Neuronal stem cell (in vitro differentiated cells): Measurements from ENCODE around the gene CXCR6.

ENCODE experiments used
- DNase-seq: peaks from one replicate; pipeline ENCODE4 v3.0.0-alpha.2; 2013; ENCODE audit warnings: low spot score
- H2AFZ ChIP-seq: one replicate; pipeline ENCODE4 v1.6.1; 2013; ENCODE audit warnings: mild to moderate bottlenecking, low read length, inconsistent platforms
- H2AK5ac ChIP-seq: 2 replicates; pipeline ENCODE4 v1.6.1; 2013; ENCODE audit warnings: low read depth, mild to moderate bottlenecking, inconsistent platforms, low read length, moderate library complexity, mixed read lengths
- H2BK120ac ChIP-seq: 2 replicates; pipeline ENCODE4 v1.6.1; 2013; ENCODE audit warnings: low read depth, mild to moderate bottlenecking, inconsistent platforms, low read length, moderate library complexity, mixed read lengths
- H2BK12ac ChIP-seq: one replicate; pipeline ENCODE4 v1.6.1; 2013; ENCODE audit warnings: low read length, inconsistent platforms
- H2BK15ac ChIP-seq: 2 replicates; pipeline ENCODE4 v1.6.1; 2013; ENCODE audit warnings: mild to moderate bottlenecking, low read length, inconsistent platforms, mixed read lengths
- H2BK5ac ChIP-seq: one replicate; pipeline ENCODE4 v1.6.1; 2013; ENCODE audit warnings: inconsistent platforms, mild to moderate bottlenecking, low read length, moderate library complexity
- H3K14ac ChIP-seq: one replicate; pipeline ENCODE4 v1.6.1; 2013; ENCODE audit warnings: low read length, inconsistent platforms
- H3K18ac ChIP-seq: 2 replicates; pipeline ENCODE4 v1.6.1; 2013; ENCODE audit warnings: low read length, inconsistent platforms
- H3K23ac ChIP-seq: 2 replicates; pipeline ENCODE4 v1.6.1; 2013; ENCODE audit warnings: low read depth, mild to moderate bottlenecking, mixed read lengths, low read length, inconsistent platforms; ENCODE audit not compliant: poor library complexity
- H3K27ac ChIP-seq: replicated peaks from 3 replicates; pipeline ENCODE4 v1.5.1; 2013; ENCODE audit warnings: low read length, inconsistent platforms
- H3K27me3 ChIP-seq, 3 experiments: 2 replicates each; pipeline ENCODE4 v1.6.1; 2013; ENCODE audit warnings: low read length in 3 of 3, mild to moderate bottlenecking in 2 of 3, inconsistent platforms in 1 of 3, low read depth in 1 of 3, mixed read lengths in 1 of 3, moderate library complexity in 1 of 3; ENCODE audit not compliant: control insufficient read depth in 3 of 3, insufficient read depth in 3 of 3
- H3K36me3 ChIP-seq, 2 donors: replicated peaks in 1 of 2; 2 replicates each; pipeline ENCODE4 v1.6.1; 2013; ENCODE audit warnings: low read length in 2 of 2; ENCODE audit not compliant: control insufficient read depth in 2 of 2, insufficient read depth in 2 of 2
- H3K4ac ChIP-seq: 2 replicates; pipeline ENCODE4 v1.6.1; 2013; ENCODE audit warnings: inconsistent platforms, mild to moderate bottlenecking, low read length, moderate library complexity
- H3K4me1 ChIP-seq, 2 donors: 1 replicate in 1 of 2; 2 replicates in 1 of 2; pipeline ENCODE4 v1.6.1; 2013; ENCODE audit warnings: low read length in 2 of 2, low read depth in 1 of 2; ENCODE audit not compliant: control insufficient read depth in 2 of 2, insufficient read depth in 1 of 2
- H3K4me2 ChIP-seq: one replicate; pipeline ENCODE4 v1.6.1; 2013; ENCODE audit warnings: mild to moderate bottlenecking, low read length, inconsistent platforms; ENCODE audit not compliant: insufficient read depth, poor library complexity, severe bottlenecking
- H3K4me3 ChIP-seq, 2 donors: 2 replicates each; pipeline ENCODE4 v1.5.1; 2013; ENCODE audit warnings: low read length in 2 of 2, mild to moderate bottlenecking in 2 of 2, inconsistent platforms in 1 of 2, moderate library complexity in 1 of 2
- H3K79me1 ChIP-seq: one replicate; pipeline ENCODE4 v1.6.1; 2013; ENCODE audit warnings: low read depth, mild to moderate bottlenecking, inconsistent platforms, low read length, moderate library complexity
- H3K9ac ChIP-seq: one replicate; pipeline ENCODE4 v1.6.1; 2013; ENCODE audit warnings: mild to moderate bottlenecking, low read depth, low read length, inconsistent platforms; ENCODE audit not compliant: poor library complexity
- H3K9me3 ChIP-seq, 2 donors: replicated peaks in 1 of 2; 2 replicates each; pipeline versions ENCODE3 to v1.6.1; 2013; ENCODE audit warnings: low read length in 2 of 2, mild to moderate bottlenecking in 2 of 2, inconsistent platforms in 1 of 2, low read depth in 1 of 2, mixed read lengths in 1 of 2, moderate library complexity in 1 of 2; ENCODE audit not compliant: control insufficient read depth in 2 of 2, insufficient read depth in 1 of 2
- H4K8ac ChIP-seq: one replicate; pipeline ENCODE4 v1.6.1; 2013; ENCODE audit warnings: low read depth, mild to moderate bottlenecking, inconsistent platforms, low read length, moderate library complexity
- H4K91ac ChIP-seq: one replicate; pipeline ENCODE4 v1.6.1; 2013; ENCODE audit warnings: low read length, low read depth, mild to moderate bottlenecking, inconsistent platforms; ENCODE audit not compliant: poor library complexity
- WGBS, 2 donors: extraction: QIAGEN DNeasy Blood & Tissue Kit; methylation state at CpG; one replicate each; pipeline ENCODE4 v1.1.7; 2013; ENCODE audit warnings: missing lambda C conversion rate in 2 of 2, mixed read lengths in 1 of 2; ENCODE audit not compliant: insufficient read length in 2 of 2, insufficient replicate concordance in 1 of 2; ENCODE audit errors: extremely low coverage in 2 of 2; 5-methylcytosine and 5-hydroxymethylcytosine counted together

Gene CXCR6

DNA sequence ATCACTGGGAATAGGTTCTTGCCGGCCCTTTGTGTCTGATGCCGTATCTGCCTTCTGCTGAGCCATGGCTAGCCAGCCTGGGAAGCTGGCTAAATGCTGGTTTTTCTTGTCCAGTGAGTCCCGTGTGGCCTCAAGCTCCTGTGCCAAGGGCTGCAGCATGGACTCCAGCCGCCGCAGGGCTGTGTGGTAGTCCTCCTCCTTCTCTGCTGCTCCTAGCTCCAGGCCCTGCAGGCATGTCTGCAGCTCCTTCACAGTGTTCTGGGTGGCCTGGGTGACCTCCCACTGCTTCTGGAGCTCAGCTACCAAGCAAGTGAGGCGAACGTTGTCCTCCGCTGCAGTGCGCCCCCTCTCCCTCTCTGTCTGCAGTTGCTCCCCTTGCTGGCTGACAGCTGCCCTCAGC is 24.9 kb downstream of the CXCR6 start:
- Histone ChIP-seq H3K14ac (no peak overlapping the region), H2AK5ac (no peak overlapping the region), H3K4me2 (no peak overlapping the region), H2BK15ac (no peak overlapping the region), H3K9me3 (no peaks in the 10 kb centered on the region), H2BK5ac (no peak overlapping the region), H2BK12ac (no peak overlapping the region), H3K4me3 (no peak overlapping the region), H3K79me1 (no peaks in the 10 kb centered on the region), H3K4me1 (peaks cover 0 to 4% of the 10 kb centered on the region in 2 donors), H3K23ac (peak overlapping the region; percentile 34), H3K27me3 (no peaks in the 10 kb centered on the region), H4K8ac (no peak overlapping the region), H3K36me3 (peaks cover 53 to 92% of the 10 kb centered on the region in 2 donors), H4K91ac (no peak overlapping the region), H3K27ac (no peak overlapping the region), H2BK120ac (no peak overlapping the region), H3K9ac (no peak overlapping the region), H3K4ac (no peak overlapping the region), H2AFZ (no peak overlapping the region), H3K18ac (peak overlapping the region; percentile 42)
- WGBS, 2 donors: no CpG with 5 or more reads among the region's 9 CpGs
- DNase-seq: no peak

- Histone ChIP-seq H4K8ac (no peak overlapping the region), H2BK12ac (no peak overlapping the region), H3K79me1 (no peaks in the 10 kb centered on the region), H2BK5ac (no peak overlapping the region), H2AK5ac (no peak overlapping the region), H3K18ac (no peak overlapping the region), H2BK15ac (no peak overlapping the region), H3K9ac (no peak overlapping the region), H3K36me3 (peaks cover 48 to 91% of the 10 kb centered on the region in 2 donors), H2AFZ (no peak overlapping the region), H3K4ac (no peak overlapping the region), H3K4me1 (peaks cover 0 to 4% of the 10 kb centered on the region in 2 donors), H2BK120ac (no peak overlapping the region), H4K91ac (no peak overlapping the region), H3K4me3 (no peak overlapping the region), H3K27me3 (no peaks in the 10 kb centered on the region), H3K27ac (no peak overlapping the region), H3K23ac (no peak overlapping the region), H3K4me2 (no peak overlapping the region), H3K14ac (no peak overlapping the region), H3K9me3 (no peaks in the 10 kb centered on the region)
- no peak for DNase-seq
- WGBS, 2 donors: no CpG with 5 or more reads among the region's 2 CpGs
Observed at GRCh38 chr3:45968706-45969105, 25.4 kb downstream of the CXCR6 start.

GRCh38 chr3:45969116-45969515 is 25.9 kb downstream of the CXCR6 start:
- Histone ChIP-seq H3K9ac (no peak overlapping the region), H4K8ac (no peak overlapping the region), H3K18ac (no peak overlapping the region), H2BK5ac (no peak overlapping the region), H2AK5ac (no peak overlapping the region), H3K36me3 (peaks cover 46 to 91% of the 10 kb centered on the region in 2 donors), H3K23ac (no peak overlapping the region), H2BK12ac (no peak overlapping the region), H3K4me1 (peaks cover 0 to 4% of the 10 kb centered on the region in 2 donors), H3K14ac (no peak overlapping the region), H3K4me3 (no peak overlapping the region), H3K27me3 (no peaks in the 10 kb centered on the region), H3K79me1 (no peaks in the 10 kb centered on the region), H3K27ac (no peak overlapping the region), H3K4me2 (no peak overlapping the region), H3K4ac (no peak overlapping the region), H4K91ac (no peak overlapping the region), H3K9me3 (no peaks in the 10 kb centered on the region), H2AFZ (no peak overlapping the region), H2BK120ac (no peak overlapping the region), H2BK15ac (no peak overlapping the region)
- no CpG with 5 or more reads among the region's 3 CpGs for WGBS, 2 donors
- no peak for DNase-seq

DNA sequence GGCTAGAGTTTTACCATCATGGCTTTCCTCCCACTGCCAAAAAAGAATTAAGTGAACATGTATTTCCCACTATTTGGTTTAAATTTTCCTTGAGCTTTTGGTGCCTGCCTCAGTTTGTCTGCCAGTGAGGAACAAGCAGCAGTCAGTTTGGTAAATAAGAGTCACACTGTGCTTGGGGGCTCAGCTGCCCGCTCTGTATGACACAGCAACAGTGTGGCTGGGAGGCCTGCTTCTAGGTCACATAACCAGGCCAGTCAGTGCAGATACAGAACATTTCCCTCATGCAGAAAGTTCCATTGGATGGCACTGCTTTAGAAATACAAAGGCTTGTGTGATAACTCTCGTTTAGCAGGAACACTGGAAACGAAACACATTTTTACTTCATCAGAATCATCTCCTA is 26.7 kb downstream of the CXCR6 start:
- H3K18ac ChIP-seq: no peak overlapping the region
- H2BK15ac ChIP-seq: no peak overlapping the region
- no peak overlapping the region for H2BK120ac ChIP-seq
- no peak overlapping the region for H3K23ac ChIP-seq
- H3K36me3 ChIP-seq: peaks cover 42 to 91% of the 10 kb centered on the region in 2 donors
- no peak overlapping the region for H2BK5ac ChIP-seq
- no peak for DNase-seq
- no peak overlapping the region for H2AFZ ChIP-seq
- no peaks in the 10 kb centered on the region for H3K9me3 ChIP-seq
- H3K79me1 ChIP-seq: no peaks in the 10 kb centered on the region
- no peaks in the 10 kb centered on the region for H3K27me3 ChIP-seq
- H3K4me3 ChIP-seq: no peak overlapping the region
- peaks cover 0 to 4% of the 10 kb centered on the region in 2 donors for H3K4me1 ChIP-seq
- no peak overlapping the region for H2AK5ac ChIP-seq
- no peak overlapping the region for H3K4ac ChIP-seq
- H3K9ac ChIP-seq: no peak overlapping the region
- H2BK12ac ChIP-seq: no peak overlapping the region
- H3K4me2 ChIP-seq: no peak overlapping the region
- WGBS, 2 donors: no CpG with 5 or more reads among the region's 3 CpGs
- no peak overlapping the region for H4K91ac ChIP-seq
- H4K8ac ChIP-seq: no peak overlapping the region
- no peak overlapping the region for H3K27ac ChIP-seq
- no peak overlapping the region for H3K14ac ChIP-seq
